Measurements from ENCODE around the gene TPM1.
"Not testable (repeated sequence)": the region's sequence is repeated elsewhere in the genome, so short reads cannot be mapped to it uniquely, and the experiment has no call there.

TPM1 gene

DNA sequence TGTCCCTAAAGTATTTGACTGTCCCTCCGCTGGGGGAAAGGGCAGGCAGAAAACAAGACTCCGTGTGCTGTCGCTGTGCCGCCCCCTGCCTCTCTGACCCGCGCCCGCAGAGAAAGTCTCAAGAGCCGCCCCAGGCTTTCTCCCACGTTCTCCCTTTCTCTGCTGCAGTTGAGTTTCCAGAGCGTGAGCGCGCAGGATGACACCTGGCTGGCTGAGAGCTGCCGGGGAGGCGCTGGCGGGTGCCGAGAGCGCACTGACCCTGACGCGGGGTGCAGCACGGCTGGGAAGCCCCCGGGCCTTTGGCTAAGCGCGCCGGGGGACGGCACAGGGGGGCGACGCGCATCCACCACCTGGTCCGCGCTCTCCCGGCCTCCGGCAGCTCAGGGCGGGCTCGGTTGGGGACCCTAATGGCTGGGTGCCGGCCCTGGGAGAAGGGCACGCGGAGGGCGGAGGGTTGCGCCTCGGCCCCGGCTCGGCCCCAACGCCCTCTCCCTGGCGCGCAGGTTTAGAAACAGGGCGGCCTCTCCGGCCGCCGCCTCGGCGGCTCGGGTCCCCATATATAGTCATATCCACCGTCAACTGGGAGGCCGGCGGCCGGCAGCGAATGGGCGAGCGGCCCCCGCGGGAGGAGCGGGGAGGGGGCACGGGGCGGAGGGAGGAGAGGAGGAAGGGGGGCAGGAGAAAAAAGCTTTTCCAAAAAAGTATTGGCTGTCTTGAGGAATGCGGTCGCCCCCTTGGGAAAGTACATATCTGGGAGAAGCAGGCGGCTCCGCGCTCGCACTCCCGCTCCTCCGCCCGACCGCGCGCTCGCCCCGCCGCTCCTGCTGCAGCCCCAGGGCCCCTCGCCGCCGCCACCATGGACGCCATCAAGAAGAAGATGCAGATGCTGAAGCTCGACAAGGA lies at the start of gene TPM1:
Gene TPM1 (plus strand): TSS at position 774 of the 903 bp plus-strand sequence. CDS start 83 bp downstream, at position 857.
- no peak for DNase-seq

DNA sequence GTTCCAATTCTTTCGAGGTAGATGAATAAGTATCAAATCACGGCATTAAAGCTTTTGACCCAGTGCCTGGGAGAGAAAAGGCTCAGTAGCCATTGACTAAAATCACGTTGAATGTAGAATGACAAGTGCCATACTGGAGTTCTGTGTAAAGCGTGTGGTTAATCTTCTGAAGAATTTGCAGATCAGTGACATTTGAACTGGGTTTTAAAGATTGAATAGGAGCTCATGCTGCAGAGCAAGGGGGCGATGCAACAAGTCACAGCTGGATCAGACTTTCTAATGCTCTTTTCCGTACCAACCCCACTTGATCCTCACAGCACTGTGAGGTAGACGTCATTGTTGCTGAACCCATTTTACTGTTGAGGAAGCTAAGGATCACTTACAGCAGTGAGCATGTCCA lies 49.5 kb upstream of the TPM1 start:
- no peak for DNase-seq

DNA sequence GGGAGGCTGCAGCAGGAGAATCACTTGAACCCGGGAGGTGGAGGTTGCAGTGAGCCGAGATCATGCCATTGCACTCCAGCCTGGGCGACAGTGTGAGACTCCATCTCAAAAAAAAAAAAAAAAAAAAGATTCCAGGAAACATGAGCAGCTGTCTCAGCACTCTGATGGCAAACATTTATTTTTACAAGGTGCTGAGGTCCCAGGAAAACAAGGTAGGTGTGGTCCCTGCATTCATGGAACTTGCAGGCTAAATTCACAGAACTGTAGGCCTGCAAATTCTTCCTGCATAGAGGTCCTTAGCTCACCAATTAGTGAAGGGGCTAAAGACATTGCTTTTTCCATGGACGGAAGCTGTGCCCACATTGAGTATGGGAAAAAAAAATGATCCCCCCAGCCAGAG lies 48.9 kb upstream of the TPM1 start:
- not testable (repeated sequence) for DNase-seq

DNA sequence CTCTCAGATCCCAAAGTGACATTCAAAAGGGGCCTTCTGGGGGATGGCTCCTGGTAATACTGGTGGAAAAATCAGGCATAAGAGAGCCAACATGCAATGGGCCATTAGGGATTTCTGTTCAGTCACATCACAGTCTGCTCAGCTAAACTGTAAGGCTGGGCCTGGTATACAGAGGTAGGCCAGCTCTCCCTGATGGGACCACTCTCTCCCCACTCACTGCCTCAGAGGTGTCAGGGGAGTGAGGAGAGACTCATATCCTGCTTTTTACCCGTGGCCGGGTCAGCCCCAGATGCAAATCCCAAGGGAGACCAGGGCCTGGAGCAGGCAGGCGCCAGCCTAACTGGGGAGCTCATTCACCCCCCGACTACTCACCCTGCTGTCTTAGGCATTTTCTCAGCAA lies 48.1 kb upstream of the TPM1 start:
- no peak for DNase-seq

DNA sequence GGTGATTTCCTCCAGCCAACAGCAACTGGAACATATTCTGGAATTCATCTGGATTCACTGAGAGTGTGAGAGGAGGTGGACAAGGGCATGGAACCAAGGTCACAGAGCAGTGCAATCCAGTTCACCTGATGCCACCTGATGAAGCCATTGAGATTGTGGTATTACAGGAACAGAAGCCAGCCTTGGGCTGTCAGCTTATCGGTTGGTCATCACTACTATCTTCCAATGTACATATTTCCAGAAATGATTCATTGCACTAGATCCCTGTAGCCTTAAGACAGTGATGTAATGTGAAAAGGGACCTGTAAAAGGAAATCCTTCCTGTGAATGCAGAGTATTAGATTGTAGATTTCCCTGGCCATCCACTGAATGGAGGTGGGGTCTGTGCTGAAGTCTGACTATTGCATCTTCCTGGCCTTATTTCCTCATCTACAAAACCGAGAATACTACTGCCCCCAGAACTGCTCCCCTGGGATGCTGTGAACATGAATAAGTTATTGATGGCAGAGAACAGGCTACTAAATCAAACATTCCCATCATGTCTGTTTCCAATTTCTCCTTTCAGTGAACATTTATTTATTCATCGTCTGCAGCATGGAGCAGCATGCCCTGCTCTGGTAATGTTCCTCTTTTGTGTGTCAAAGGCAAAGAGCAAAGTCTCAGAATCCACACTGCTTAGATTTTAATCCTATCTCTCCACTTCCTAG lies 47.4 kb upstream of the TPM1 start:
- DNase-seq, result no peak

DNA sequence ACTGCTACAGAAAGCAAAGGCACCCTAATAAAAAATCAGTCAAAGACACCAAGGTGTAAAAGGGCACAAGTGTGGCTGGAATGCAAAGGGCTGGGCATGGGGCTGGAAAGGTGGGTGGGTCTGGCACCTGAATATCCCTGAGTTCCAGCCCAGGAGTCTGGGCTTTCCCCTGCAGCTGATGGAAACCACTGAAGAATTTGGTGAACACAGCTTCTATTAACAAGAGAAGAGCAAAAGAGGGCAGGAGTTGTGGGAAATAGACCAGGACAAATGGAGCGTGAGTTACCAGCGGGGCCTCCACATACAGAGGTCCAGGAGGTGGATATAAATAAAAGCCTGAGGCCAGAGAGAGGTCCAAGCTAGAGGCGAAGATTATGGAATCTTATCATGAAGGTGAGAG lies 45.1 kb upstream of the TPM1 start:
- no peak for DNase-seq

DNA sequence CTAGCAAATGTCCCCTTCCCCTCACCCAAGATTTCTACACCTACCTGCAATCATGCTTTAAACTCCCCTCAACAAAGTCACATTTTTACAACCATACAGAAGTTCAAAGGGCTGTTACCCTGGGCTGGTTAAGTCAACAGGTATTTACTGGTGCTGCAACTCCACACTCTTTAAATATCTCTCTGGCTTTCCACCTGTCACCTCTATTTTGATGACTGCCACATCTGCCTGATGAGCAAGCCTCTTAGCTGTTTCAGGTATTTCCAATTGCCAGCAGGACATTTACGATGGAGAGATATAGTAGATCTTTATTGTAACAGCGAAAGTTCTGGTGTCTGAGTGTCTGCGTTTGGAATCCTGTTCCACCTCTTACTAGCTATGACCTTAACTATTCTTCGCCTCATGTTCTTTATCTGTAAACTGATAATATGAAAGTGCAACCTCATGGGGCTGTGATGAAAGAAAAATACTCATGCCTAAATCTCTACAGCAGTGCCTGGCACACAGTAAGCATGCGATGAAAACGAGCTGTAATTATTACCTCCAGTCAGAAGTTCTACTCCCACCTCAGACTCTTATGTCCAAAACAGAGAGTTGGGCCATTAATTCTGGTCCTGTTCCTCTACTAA lies 44.2 kb upstream of the TPM1 start:
- no peak for DNase-seq

DNA sequence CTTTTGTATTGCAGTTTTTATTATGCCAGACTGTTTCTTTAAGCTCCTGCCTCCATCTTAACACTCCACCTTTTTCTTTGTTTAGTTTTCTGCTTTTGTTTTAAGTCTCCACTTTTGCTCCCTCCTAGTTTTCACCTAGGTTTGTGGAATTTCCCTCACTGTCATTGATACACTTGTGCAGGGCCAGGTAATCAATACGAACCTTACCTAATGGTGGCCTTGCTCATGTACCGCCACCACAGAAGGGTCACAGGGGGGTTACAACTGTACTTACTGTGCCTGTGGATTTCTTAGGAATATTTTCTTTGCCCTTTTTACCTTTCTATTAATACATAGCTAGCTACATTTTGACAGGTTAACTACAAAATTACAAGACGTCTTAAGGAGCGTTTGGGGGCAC lies 43.4 kb upstream of the TPM1 start:
- DNase-seq, result no peak

DNA sequence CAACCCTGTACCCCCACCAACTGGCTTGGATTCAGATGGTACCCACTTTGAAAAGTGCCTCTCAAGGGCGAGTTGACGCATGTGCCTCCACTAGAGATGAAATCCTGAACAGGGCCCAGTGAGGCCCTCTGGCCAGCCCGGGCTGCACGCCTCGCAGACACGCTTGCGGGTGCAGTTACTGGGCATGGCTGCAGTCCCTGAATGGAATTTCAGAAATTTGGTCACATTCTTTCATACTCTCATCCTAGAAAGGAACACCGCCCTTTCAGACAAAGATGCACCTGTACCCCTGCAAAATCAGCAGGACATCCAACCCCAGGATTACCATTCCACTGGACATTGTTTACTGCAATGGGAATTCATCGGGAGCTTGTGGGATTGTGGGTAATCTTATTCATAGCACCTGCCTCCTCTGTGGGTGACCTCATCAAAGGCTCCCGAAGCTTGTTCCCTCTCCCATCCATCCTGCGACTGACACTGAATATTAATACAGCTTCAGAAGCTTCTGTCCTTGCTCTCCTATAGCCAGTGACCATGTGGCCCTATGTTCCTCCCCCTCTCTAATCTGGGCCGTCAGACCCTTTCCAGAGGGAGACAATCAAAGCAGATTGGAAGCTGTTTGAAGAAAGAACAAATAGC lies 42.5 kb upstream of the TPM1 start:
- no peak for DNase-seq

DNA sequence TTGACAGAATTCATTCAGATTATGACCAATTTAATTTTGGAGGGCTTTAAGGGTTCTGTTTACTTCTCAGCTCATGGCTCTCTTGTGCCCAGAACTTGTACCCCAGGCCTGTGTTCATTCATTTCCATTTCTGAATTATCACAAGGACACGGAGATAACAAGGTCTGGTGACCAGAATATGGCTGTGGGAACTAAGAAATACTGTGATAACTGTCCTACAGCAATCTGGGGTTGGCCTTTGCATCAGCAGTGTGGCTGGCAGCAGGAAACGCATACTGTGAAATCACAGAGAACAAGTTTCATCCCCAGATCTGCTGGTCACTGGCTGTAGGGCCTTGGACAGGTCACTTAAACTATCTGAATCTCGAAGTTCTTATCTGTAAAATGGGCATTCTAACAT lies 41.8 kb upstream of the TPM1 start:
- DNase-seq, result no peak

DNA sequence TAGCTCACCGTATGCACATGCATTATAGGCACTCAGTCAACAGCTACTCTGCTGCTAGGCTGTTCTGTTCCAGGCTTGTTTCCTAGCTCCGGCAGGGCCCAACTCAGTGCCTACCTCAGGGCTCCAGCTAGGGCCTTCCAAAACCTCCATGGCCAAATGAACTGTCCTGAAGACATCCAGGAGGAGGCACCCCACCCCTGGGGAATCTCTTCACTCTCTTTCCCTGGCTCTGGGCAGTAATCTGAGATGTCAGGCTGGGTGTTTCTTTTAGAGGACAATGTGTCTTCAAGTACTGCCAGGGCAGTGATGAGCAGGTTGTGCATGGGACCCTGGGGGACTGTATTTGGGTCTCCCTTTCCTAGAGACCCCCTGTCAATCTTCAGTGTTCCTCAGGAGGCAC lies 38.3 kb upstream of the TPM1 start:
- DNase-seq, result no peak

DNA sequence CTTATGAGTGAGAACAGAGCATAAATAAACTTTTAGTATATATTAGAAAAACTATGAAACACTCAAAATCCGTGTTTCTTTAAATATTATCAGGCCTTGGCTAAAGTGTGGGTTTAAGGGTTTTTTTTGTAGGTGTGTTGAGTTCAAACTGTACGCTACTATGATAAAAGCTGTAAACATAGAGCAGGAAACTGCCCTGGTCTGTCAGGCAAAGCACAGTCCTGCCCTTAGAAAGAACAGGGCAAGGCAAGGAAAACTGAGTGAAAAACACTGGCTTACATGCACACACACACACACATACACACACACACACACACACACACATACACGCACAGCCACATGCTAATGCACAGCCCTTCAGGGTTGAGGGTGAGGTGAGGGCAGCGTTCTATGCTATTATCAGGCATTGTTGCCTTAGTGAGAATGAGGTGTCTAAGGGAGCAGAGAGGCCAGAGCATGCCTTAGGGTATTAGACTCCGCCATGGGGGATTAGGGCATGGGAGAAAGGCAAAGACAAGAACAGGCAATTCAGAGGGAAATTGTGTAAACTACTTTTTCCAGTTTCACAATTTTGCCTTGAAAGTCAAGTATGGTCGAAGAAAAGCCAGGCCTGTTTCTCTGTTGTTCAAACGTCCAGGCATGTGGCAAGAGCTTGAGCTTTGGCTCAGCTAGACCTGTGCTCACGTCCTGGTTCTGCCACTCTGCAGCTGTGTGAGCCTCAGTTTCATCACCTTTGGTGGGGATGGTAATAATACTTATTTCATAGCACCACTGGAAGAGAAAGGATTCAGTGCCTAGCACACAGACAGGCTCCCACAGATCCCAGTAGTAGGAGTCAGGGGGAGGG lies 36.3 kb upstream of the TPM1 start:
- DNase-seq, result no peak

DNA sequence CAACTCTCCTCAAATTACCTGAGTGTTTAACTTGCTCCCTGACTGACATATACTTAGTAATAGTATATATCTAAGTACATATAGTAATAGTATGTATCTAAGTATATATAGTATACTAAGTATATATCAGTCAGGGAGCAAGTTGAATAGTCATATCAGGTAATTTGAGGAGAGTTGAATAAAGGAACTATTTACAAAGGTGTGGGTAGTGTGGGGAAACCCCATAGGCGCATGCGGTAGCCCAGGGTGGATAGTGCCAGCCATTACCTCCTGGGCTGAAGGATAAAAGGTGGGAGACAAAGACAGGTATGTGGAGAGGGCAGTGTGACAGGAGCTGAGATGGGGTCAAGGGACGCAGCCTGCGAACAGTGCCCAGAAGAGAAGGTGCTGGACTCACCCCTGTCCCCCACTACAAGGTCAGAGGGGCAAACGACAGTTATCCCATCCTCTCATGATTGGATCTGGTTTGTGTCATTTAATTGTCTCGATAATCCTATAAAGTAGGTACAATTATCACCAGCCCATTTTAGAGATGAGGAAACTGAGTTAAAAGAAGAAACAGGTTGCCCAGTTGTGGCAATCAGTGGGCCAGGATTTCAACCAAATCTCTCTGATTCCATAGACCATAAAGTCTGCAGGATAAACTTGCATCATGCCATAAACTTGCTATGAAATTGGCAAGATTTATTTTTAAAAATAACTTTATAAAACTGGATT lies 34.1 kb upstream of the TPM1 start:
- DNase-seq, result no peak

DNA sequence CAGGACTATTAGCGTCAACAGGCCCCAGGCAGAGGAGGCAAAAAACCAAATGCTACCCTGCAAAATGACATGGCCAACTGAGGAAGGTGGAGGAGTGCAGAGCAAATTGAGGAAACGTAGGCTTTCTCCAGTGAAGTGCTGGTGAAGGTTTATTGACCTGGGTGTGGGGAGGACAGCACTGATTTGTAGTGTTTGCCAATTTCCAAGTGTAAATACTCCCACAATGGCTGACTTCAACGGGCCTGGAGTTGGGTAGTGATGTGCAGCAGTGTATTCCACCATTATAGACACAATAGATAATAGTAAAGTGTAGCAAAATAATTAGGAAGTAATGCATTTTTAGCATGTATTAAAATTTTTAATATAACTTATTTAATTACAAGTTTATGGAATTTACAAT lies 32.2 kb upstream of the TPM1 start:
- no peak for DNase-seq

DNA sequence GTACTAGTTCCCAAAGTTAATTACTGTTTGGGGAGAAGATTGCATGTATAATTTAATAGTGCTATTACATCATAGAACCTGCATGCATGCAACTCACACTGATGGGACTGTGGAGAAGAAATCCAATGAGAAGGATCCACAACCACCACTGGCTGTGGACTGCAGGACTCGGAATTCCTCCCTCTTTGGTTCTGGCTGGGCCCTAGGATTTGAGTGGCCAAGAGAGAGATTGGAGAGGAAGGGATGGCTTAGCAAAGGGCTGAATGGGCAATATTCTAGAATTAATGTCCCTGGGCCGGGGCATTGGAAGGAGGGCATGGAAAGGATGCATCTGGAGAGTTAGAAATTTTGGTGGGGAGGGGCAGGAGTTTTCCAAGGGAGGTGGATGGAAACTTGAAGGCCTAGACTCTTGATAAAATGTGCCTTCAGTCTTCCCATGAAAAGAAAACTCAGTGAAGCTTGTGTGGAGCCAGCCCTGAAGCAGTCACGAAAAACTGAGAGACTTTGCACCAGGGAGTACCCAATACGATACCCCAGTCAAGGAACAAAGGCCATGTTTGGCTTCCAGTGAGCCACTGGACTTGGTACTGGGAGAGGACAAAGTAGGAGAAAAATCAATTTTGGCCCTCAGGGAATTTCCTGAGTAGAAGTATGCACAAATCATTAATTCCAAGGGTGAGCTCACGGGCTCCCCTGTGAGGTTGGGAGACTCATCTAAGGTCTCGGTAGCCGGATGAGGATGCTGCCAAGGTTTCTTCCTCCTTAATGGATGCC lies 31.4 kb upstream of the TPM1 start:
- DNase-seq, result no peak

DNA sequence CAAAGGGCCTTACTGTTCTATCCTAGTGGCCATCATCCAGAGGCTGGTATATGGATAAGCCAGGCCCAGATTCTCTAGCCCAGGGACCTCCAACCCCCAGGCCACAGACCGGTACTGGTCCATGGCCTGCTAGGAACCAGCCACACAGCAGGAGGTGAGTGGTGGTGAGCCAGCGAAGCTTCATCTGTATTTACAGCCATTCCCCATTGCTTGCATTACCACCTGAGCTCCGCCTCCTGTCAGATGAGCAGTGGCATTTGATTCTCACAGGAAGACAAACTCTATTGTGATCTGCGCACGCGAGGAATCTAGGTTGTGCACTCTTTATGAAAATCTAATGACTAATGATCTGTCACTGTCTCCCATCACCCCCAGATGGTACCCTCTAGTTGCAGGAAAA lies 30.1 kb upstream of the TPM1 start:
- DNase-seq, result no peak

DNA sequence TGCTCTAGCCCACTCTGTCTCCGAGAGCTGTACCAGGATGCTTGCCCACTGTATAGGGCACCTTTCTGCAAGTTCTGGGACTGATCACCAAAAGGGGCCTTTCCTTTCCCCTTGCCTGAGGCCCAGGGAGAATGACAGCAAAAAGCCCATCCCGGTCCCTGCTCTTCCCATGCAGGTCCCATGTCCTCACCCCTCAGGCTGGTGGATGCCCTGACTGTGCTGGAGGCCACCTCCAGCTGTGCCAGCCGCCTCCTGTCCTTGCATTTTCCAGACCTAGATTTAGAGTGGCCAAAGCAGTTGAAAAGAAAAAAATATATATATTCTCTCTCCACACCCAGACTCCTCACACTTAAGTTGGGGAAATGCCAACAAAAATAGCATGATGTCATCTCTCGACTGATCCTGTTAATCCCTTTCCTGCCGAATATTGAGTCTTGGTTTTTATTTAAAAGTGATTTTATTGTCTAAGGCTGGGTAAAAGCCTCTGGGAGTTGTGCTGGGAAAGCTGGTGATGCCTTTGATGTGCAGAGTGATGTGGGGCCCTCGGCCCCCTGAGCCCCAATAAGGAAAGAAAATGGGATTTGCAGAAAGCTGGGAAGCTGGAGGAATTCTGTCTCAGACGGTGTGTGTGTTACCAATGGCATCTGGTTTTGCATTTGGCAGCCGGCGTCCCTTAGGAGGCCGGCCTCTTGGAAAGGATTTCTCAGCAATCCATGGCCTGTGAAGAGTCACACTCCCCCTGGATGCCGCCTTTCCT lies 29.3 kb upstream of the TPM1 start:
- no peak for DNase-seq

DNA sequence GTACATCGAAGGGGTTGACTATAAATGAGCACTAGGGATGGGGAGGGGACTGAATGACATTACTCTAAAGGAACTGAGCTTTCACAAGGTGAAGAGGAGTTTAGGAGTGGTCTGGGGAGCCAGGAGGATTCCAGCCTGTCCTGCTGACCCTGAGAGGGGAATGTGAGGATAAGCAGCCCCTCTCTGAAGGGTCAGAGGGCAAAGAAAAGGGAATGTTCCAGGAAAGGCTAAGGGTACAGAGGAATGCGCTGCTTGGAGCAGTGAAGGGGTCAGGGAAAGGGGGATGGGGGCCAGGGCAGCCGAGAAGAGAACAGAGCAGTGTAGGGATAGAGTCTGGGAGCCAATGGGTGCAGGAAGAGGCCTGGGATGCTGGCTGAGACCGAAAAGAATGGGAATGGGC lies 28.0 kb upstream of the TPM1 start:
- DNase-seq, result no peak

DNA sequence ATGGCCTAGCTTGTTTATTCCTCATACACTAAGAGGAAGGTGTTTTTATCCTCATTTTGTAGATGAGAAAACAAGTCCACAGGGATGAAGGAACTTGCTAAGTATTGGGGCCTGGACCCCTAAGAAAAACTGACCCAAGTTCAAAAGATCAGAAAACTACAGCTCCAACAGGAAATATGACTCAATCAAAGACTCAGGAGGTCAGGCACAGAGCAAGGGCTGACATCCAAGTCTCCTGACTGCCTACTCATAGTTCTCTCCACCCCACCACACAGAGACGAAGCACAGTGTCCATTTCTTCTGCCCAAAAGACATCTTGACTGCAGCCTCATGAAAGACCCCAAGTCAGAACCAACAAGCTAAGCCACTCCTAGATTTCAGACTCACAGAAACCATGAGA lies 26.9 kb upstream of the TPM1 start:
- DNase-seq, result no peak

DNA sequence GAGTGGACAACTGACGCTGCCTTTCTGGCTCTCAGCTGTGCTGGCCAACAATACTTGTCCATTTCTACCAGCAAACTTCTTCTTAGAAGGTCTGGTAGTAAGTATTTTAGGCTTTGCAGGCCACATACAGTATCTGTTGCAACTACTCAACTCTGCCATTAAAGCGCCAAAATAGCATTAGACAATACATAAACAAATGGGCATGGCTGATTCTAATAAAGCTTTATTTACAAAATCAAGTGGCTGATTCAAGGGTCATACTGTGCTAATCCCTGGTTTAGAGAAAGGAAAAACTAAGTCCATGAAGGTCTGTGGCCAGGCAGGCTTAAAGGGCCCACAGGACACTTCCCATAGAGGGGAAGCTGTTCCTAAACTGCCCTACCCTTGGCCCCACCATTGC lies 26.3 kb upstream of the TPM1 start:
- no peak for DNase-seq

Measured in NCI-H1436 treated with DMSO at 0.1 percent for 48 hours (cell line).